Liver (tissue), 9 donors: Measurements from ENCODE around the gene RANBP1. TPM values are rescaled to one million over a fixed set of nuclear protein-coding genes. Genes with fewer than 3 reads are reported as not detected.
A peak's percentile ranks its signal among the peaks of the same experiment; 100 is the strongest.

ENCODE experiments used
- DNase-seq: peaks from one replicate; pipeline ENCODE4 v3.0.0-alpha.2; 2017; ENCODE audit warnings: low spot score
- H3K27ac ChIP-seq, 2 donors: one replicate each; pipeline ENCODE4 v1.7.0; 2013; ENCODE audit warnings: inconsistent platforms in 2 of 2, low read length in 2 of 2, control low read depth in 1 of 2, low read depth in 1 of 2, mild to moderate bottlenecking in 1 of 2
- H3K27me3 ChIP-seq, 4 donors: one replicate each; pipeline versions ENCODE4 v1.6.1 to v1.7.0; 2013; ENCODE audit warnings: low read length in 3 of 4, inconsistent platforms in 1 of 4, mild to moderate bottlenecking in 1 of 4, moderate library complexity in 1 of 4; ENCODE audit not compliant: control insufficient read depth in 4 of 4, insufficient read depth in 4 of 4
- H3K36me3 ChIP-seq, 4 donors: one replicate each; pipeline versions ENCODE4 v1.6.1 to v1.7.0; 2013; ENCODE audit warnings: low read length in 3 of 4, mild to moderate bottlenecking in 3 of 4, low read depth in 1 of 4, moderate library complexity in 1 of 4; ENCODE audit not compliant: control insufficient read depth in 4 of 4, insufficient read depth in 3 of 4
- H3K4me1 ChIP-seq, 4 donors: one replicate each; pipeline versions ENCODE4 v1.6.1 to v1.7.0; 2013; ENCODE audit warnings: low read length in 3 of 4, mild to moderate bottlenecking in 3 of 4, moderate library complexity in 1 of 4; ENCODE audit not compliant: control insufficient read depth in 4 of 4, insufficient read depth in 4 of 4
- H3K4me3 ChIP-seq, 3 donors: one replicate each; pipeline versions ENCODE4 v1.6.1 to v1.7.0; 2013; ENCODE audit warnings: low read length in 3 of 3, control low read depth in 1 of 3, low read depth in 1 of 3, mild to moderate bottlenecking in 1 of 3
- H3K9ac ChIP-seq, 2 donors: one replicate each; pipeline ENCODE4 v1.7.0; 2013; ENCODE audit warnings: low read length in 2 of 2, mild to moderate bottlenecking in 2 of 2, moderate library complexity in 2 of 2, control low read depth in 1 of 2, low read depth in 1 of 2
- H3K9me3 ChIP-seq, 4 donors: one replicate each; pipeline versions ENCODE4 v1.6.1 to v1.7.0; 2013; ENCODE audit warnings: low read length in 3 of 4; ENCODE audit not compliant: control insufficient read depth in 4 of 4
- ATF3 ChIP-seq: IDR thresholded peaks from 2 replicates; pipeline ENCODE4 v1.6.1; 2016; ENCODE audit warnings: antibody characterized with exemption
- CTCF ChIP-seq: fragments of 150-350 bp; IDR thresholded peaks from 2 replicates; pipeline ENCODE4 v1.5.1; 2017; ENCODE audit warnings: improper control_type of control experiment, low read depth, low read length; ENCODE audit not compliant: missing input control
- EGR1 ChIP-seq, 2 donors: IDR thresholded peaks; 2 replicates each; pipeline ENCODE4 v1.6.1; 2016 to 2018; ENCODE audit warnings: antibody characterized with exemption in 2 of 2, low read depth in 2 of 2
- FOXA1 ChIP-seq: IDR thresholded peaks from 2 replicates; pipeline ENCODE4 v1.6.1; 2016; ENCODE audit warnings: antibody characterized with exemption
- GABPA ChIP-seq, 2 donors: IDR thresholded peaks in 1 of 2; conservative IDR thresholded peaks in 1 of 2; 2 replicates each; pipeline ENCODE4 v1.6.1; 2016; ENCODE audit warnings: antibody characterized with exemption in 2 of 2, mild to moderate bottlenecking in 1 of 2, moderate library complexity in 1 of 2
- HNF4A ChIP-seq, 2 donors: conservative IDR thresholded peaks; 2 replicates each; pipeline ENCODE4 v1.6.1; 2016; ENCODE audit warnings: antibody characterized with exemption in 2 of 2, mild to moderate bottlenecking in 2 of 2
- HNF4G ChIP-seq: IDR thresholded peaks from 2 replicates; pipeline ENCODE4 v1.6.1; 2016; ENCODE audit warnings: antibody characterized with exemption
- MAX ChIP-seq: IDR thresholded peaks from 2 replicates; pipeline ENCODE4 v1.6.1; 2016; ENCODE audit warnings: antibody characterized with exemption
- NR2F2 ChIP-seq: IDR thresholded peaks from 2 replicates; pipeline ENCODE4 v1.6.1; 2016; ENCODE audit warnings: antibody characterized with exemption
- RAD21 ChIP-seq, 2 donors: IDR thresholded peaks; 2 replicates each; pipeline ENCODE4 v1.6.1; 2016; ENCODE audit warnings: antibody characterized with exemption in 2 of 2, mild to moderate bottlenecking in 2 of 2
- REST ChIP-seq: IDR thresholded peaks from 2 replicates; pipeline ENCODE4 v1.6.1; 2016; ENCODE audit warnings: antibody characterized with exemption, mild to moderate bottlenecking
- RXRA ChIP-seq, 2 donors: IDR thresholded peaks; 2 replicates each; pipeline ENCODE4 v1.6.1; 2017 to 2018; ENCODE audit warnings: antibody characterized with exemption in 2 of 2, mild to moderate bottlenecking in 1 of 2
- TAF1 ChIP-seq: conservative IDR thresholded peaks from 2 replicates; pipeline ENCODE4 v1.6.1; 2016; ENCODE audit warnings: antibody characterized with exemption, mild to moderate bottlenecking
- YY1 ChIP-seq: IDR thresholded peaks from 2 replicates; pipeline ENCODE4 v1.6.1; 2016; ENCODE audit warnings: antibody characterized with exemption, mild to moderate bottlenecking
- ZBTB33 ChIP-seq: IDR thresholded peaks from 2 replicates; pipeline ENCODE4 v1.6.1; 2016; ENCODE audit warnings: antibody characterized with exemption
- WGBS: extraction: QIAGEN DNeasy Blood & Tissue Kit; methylation state at CpG from one replicate; pipeline ENCODE4 v1.1.7; 2013; 5-methylcytosine and 5-hydroxymethylcytosine counted together
- polyA plus RNA-seq, 2 donors: library from polyadenylated mRNA; stranded (reverse) in 1 of 2; unstranded in 1 of 2; fragments of 200-250 nt in 1 of 2; fragments of >200 nt in 1 of 2; fragmentation: Nextera tagmentation in 1 of 2; extraction: Ambion mirVana in 1 of 2; gene quantifications; one replicate each; pipeline versions ENCODE4 v1.2.1 to v1.2.3, GENCODE V29; 2013 to 2015
- total RNA-seq, 2 donors: library from RNA; depleted of rRNA; stranded (reverse); fragments of >200 nt; gene quantifications; one replicate each; pipeline ENCODE4 v1.2.3, GENCODE V29; 2014
- donor health status: healthy.
- donor health status: healthy.
- donor health status: healthy.
- donor health status: healthy.
- donor health status: healthy.

The RANBP1 gene
- total and polyA plus RNA-seq, 4 donors: 62.3 to 102 (median 87.8) TPM

GRCh38 chr22:20101638-20102037 lies 14.3 kb upstream of the RANBP1 start:
- no peak for DNase-seq
- peaks cover 7 to 28% (median 17%) of the 10 kb centered on the region in 4 donors for H3K36me3 ChIP-seq
- TF ChIP-seq ATF3 (no peak), YY1 (peak; percentile 30), RXRA (IDR thresholded peaks at IDR 0.05) (peak in 1 of 2 donors; percentile 39), HNF4G (peak; percentile 11), NR2F2 (no peak), HNF4A (conservative IDR thresholded peaks at IDR 0.05) (peak; percentile 65 to 71)
- H3K9me3 ChIP-seq: no peaks in the 10 kb centered on the region
- WGBS: 43% methylated on average over 8 of the region's 8 CpGs
- no peak overlapping the region for H3K9ac ChIP-seq
- peaks cover 0 to 31% (median 18%) of the 10 kb centered on the region in 4 donors for H3K4me1 ChIP-seq
- no peaks in the 10 kb centered on the region for H3K27me3 ChIP-seq
- H3K27ac ChIP-seq: peak overlapping the region in 1 of 2 donors; percentile 56
- H3K4me3 ChIP-seq: no peak overlapping the region

- Histone ChIP-seq H3K27ac (peak overlapping the region; percentile 51 to 56), H3K4me1 (peaks cover 0 to 31% (median 18%) of the 10 kb centered on the region in 4 donors), H3K9me3 (no peaks in the 10 kb centered on the region), H3K36me3 (peaks cover 13 to 34% (median 20%) of the 10 kb centered on the region in 4 donors), H3K9ac (peak overlapping the region in 1 of 2 donors; percentile 38), H3K4me3 (no peak overlapping the region), H3K27me3 (no peaks in the 10 kb centered on the region)
- WGBS: 73% methylated on average over 12 of the region's 12 CpGs
- no peak for DNase-seq
- TF ChIP-seq CTCF: peak; percentile 34
- TF ChIP-seq EGR1 (IDR thresholded peaks at IDR 0.05; ENCODE audit: low read depth in 2 of 2): no peak
- no peak for TF ChIP-seq YY1
- TF ChIP-seq TAF1: no peak
- peak in 1 of 2 donors; percentile 51 for TF ChIP-seq HNF4A (conservative IDR thresholded peaks at IDR 0.05)
- no peak for TF ChIP-seq FOXA1
- TF ChIP-seq REST: no peak
- no peak for TF ChIP-seq GABPA (IDR thresholded peaks at IDR 0.05 in 1 of 2, conservative IDR thresholded peaks at IDR 0.05 in 1 of 2)
- no peak for TF ChIP-seq ZBTB33
- TF ChIP-seq HNF4G: no peak
- TF ChIP-seq RAD21 (IDR thresholded peaks at IDR 0.05): peak in 1 of 2 donors; percentile 69
- TF ChIP-seq MAX: no peak
- no peak for TF ChIP-seq ATF3
Measured at GRCh38 chr22:20102203-20102780, 13.6 kb upstream of the RANBP1 start.
